Dedifferentiated amniotic fluid mesenchymal stem cell (primary cell): ENCODE data around the gene C1orf174.

ENCODE experiments used
- DNase-seq: peaks from one replicate; pipeline ENCODE4 v3.0.0-alpha.2; 2016; ENCODE audit errors: extremely low spot score

C1orf174 gene

GRCh38 chr1:3895279-3895950, 4.7 kb downstream of the C1orf174 start:
- no peak for DNase-seq

- no peak for DNase-seq
Observed at GRCh38 chr1:3894626-3895278, 5.3 kb downstream of the C1orf174 start.

- no peak for DNase-seq
Observed at GRCh38 chr1:3893190-3893589, 6.9 kb downstream of the C1orf174 start.

DNA sequence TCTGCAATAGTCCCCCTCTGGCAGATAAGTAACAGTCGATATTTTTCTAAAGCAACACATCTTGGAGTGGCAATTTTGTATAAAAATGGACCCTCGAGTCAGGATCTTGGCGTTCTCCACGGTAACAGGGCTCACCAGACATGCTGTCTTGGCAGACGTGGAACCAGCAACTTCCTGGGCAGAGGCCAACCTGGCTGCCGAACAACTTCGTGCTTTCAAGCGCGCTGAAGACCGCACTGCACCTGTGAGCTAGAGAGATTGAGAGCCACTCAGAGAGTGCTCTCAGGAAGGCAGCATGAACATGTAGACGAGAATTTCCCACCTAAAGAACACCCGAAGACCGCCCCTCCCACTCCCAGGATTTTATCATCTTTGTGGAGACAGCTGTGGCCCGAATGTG, 7.3 kb downstream of the C1orf174 start:
- no peak for DNase-seq

GRCh38 chr1:3891329-3891865, 8.7 kb downstream of the C1orf174 start:
- no peak for DNase-seq

GRCh38 chr1:3890389-3891328, 9.4 kb downstream of the C1orf174 start:
- DNase-seq = no peak

DNA sequence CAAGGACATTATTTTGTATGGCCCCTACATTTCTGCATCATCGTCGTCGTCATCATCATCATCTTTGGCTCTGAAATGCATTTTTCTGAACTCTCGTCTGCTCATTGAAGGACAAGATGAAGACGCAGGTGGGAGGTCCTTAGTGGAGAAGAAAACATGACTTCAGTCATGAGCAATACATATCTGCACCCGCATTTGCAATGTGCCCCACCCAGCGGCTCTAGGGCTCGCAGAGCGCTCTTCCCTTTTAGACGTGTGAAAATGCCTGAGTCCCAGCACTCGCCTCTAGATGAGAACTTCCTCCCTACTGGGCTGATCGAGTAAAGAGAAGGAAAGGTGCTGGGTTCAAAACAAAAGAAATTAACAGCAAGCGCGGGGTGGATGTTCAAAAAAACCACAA, 10.1 kb downstream of the C1orf174 start:
- DNase-seq = no peak

DNA sequence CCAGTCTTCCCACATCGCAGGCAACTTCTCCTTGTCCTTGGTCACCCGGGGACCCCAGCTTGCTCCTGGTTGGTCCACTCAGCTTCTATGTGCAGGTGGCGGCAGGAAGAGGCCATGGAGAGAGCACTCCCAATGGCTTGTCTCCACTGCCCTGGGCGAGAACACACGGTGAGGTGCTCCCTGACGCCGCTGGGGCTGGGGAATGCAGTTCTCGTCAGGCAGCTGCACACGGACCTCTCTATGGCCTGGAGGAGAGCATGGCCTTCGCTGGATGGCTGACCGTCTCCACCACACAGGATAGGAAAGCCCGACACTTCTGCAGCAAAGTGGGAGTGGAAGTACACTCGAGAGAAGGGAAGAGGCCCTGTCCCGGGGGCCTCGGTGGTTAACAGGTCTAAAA, 11.8 kb downstream of the C1orf174 start:
- DNase-seq = no peak

- no peak for DNase-seq
Observed at GRCh38 chr1:3886691-3887090, 13.4 kb downstream of the C1orf174 start.

GRCh38 chr1:3886106-3886670, 13.9 kb downstream of the C1orf174 start:
- DNase-seq = no peak

DNA sequence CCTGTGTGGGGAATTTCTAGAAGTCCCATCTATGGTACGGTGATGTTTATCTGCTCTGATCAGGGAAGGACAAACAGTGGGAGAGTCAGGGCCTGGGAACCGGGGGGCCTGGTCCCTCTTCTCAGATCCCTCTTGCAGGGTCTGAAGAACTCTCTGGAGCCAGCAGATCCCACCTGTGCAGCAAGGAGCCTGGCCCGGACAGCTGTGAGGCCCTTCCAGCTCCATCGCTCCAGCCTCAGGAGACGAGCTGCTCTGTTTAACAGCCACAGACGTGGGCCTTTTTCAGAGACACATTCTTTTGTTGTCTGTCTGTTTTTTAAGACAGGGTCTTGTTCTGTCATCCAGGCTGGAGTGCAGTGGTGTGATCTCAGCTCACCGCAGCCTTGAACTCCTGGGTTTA, 14.5 kb downstream of the C1orf174 start:
- no peak for DNase-seq

- DNase-seq = no peak
Observed at GRCh38 chr1:3884966-3885365, 15.1 kb downstream of the C1orf174 start.

DNA sequence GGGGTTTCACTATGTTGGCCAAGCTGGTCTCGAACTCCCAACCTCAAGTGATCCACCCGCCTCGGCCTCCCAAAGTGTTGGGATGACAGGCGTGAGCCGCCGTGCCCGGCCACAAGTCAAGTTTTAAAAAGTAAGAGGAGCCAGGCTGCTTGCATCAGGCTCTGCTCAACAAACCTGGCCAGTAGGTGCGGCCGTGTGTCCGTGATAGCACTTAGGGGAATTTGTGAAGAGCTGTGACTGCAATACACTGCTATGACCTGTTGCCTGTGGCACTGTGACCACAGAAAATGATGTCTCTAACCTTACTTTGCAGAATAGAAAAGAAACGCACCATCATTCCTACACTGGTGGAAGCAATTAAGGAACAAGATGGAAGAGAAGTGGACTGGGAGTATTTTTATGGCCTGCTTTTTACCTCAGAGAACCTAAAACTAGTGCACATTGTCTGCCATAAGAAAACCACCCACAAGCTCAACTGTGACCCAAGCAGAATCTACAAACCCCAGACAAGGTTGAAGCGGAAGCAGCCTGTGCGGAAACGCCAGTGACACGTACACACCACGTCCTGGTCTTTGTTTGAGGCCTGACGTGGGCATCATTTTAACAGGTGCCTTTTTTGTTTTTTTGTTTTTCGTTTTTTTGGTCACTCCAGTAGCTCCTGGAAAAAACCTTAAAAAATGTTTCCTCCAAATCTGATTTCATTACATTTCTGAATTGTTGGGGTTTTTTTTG, 16.7 kb downstream of the C1orf174 start:
- DNase-seq = no peak

DNA sequence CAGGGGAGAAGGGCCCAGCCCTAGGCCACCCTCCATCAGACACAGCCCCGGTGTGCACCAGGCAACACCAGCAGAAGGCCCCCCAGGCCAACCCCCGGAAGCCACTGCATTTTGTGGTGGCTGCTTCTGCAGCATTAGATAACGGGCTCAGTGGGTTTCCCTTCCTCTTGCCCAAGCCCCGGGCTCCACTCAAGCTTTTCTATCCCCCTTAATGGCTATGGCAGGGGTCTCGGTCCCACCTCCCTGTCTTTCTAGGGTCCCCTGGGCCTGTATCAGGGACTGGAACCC, 18.9 kb downstream of the C1orf174 start:
- no peak for DNase-seq

- no peak for DNase-seq
Observed at GRCh38 chr1:3880429-3881192, 19.5 kb downstream of the C1orf174 start.

DNA sequence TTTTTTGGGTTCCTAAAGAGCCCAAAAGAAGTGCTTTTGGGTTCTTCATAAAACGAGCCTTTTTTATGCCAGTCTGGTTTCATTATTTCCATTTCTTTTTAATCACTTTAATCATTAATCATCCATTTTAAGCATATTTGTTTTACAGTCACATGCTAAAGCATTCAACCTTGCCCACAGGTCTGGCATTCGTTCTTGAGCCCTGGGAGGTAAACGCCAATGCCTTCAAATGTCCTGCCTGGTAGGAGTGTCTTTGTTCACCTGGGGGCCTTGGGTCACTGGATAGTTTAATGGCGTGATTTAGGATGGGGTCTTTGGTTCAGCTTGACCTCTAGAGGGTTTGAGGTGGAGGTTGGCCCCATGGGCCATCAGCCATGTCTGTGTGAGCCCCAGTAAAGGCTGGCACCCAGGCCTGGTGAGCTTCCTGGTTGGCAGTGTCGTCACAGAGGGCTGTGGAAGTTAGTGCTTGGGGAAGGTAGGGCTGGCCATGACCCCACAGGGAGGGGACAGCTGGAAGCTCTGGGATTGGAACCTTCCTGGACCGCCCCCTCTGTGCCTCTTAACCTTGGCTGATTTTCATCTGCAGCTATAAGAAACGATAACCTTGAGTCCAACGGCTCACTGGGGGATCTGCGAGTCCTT, 20.2 kb downstream of the C1orf174 start:
- DNase-seq = no peak

DNA sequence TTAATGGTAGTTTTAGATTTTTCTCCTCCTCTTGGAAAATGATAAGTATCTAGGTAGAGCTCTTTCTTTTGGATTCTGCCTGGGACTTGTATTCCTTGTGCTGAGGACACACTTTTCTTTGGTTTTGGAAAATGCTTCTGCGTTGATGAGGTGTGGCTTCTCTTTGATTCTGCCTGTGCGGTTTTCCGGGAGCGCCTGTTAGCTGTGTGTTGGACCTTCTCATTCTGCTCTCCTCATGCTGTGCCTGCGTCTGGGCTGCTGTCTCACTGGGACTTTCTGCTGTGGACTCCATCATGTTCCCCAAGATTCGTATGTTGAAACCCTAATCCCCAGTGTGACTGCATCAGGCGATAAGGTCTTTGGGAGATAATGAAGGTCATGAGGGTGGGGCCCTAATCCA, 21.0 kb downstream of the C1orf174 start:
- no peak for DNase-seq

GRCh38 chr1:3876716-3877115, 23.4 kb downstream of the C1orf174 start:
- DNase-seq = no peak

- DNase-seq = no peak
Observed at GRCh38 chr1:3874736-3875135, 25.3 kb downstream of the C1orf174 start.

DNA sequence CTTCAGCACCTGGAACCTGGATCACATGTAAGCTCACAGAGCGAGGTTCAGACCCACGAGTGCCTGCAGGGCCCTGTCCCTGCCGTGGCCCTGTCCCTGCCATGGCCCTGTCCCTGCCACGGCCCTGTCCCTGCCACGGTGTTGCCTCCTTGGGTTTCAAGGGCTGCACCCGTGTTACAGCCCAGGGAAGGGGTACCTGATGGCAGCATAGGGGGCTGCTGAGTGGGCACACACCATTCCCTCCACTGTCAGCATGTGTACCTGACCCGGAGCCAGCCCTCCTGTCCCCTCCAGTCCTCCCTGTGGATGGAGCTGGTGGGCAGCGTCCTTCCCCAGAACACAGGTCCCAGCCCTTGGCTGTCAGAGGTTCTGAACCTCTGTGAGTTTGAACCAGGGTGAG, 27.5 kb downstream of the C1orf174 start:
- no peak for DNase-seq
